Measurements from ENCODE around the gene SUGP1.

Gene SUGP1

GRCh38 chr19:19345232-19345631 is 24.9 kb upstream of the SUGP1 start:
- H3K27ac ChIP-seq: no peak overlapping the region

GRCh38 chr19:19343762-19344161 is 23.5 kb upstream of the SUGP1 start:
- no peak overlapping the region for H3K4me3 ChIP-seq
- no peak overlapping the region for H3K4me2 ChIP-seq
- peaks cover 6 to 79% (median 25%) of the 10 kb centered on the region in 11 experiments; a peak in 17 of 22 replicates for H4K20me1 ChIP-seq
- no peaks in the 10 kb centered on the region for H3K4me1 ChIP-seq
- no peaks in the 10 kb centered on the region for H3K9me3 ChIP-seq (replicated peaks in 1 of 11)
- H3K36me3 ChIP-seq: peaks cover 91 to 99% (median 93%) of the 10 kb centered on the region in 11 experiments
- TF ChIP-seq Cebpa-rat (IDR thresholded peaks at IDR 0.05): no peak
- H3K27ac ChIP-seq: no peak overlapping the region
- H3K9ac ChIP-seq: no peak overlapping the region
- H3K27me3 ChIP-seq: no peaks in the 10 kb centered on the region

More at GRCh38 chr19:19345232-19345631, 24.9 kb upstream of the SUGP1 start:
- peaks cover 95 to 100% (median 98%) of the 10 kb centered on the region in 11 experiments for H3K36me3 ChIP-seq
- H3K4me2 ChIP-seq: no peak overlapping the region
- no peaks in the 10 kb centered on the region for H3K4me1 ChIP-seq
- H4K20me1 ChIP-seq: peaks cover 6 to 79% (median 25%) of the 10 kb centered on the region in 11 experiments; a peak in 17 of 22 replicates
- no peaks in the 10 kb centered on the region for H3K9me3 ChIP-seq (replicated peaks in 1 of 11)
- no peak overlapping the region for H3K9ac ChIP-seq
- TF ChIP-seq Cebpa-rat (IDR thresholded peaks at IDR 0.05): no peak
- H3K4me3 ChIP-seq: no peak overlapping the region
- no peaks in the 10 kb centered on the region for H3K27me3 ChIP-seq

GRCh38 chr19:19343016-19343362 is 22.7 kb upstream of the SUGP1 start:
- Histone ChIP-seq H3K9me3 (replicated peaks in 1 of 11) (no peaks in the 10 kb centered on the region), H4K20me1 (peaks cover 6 to 80% (median 30%) of the 10 kb centered on the region in 11 experiments; a peak in 18 of 22 replicates), H3K4me2 (no peak overlapping the region), H3K36me3 (peaks cover 91 to 99% (median 93%) of the 10 kb centered on the region in 11 experiments), H3K4me1 (no peaks in the 10 kb centered on the region), H3K27me3 (no peaks in the 10 kb centered on the region), H3K4me3 (no peak overlapping the region), H3K9ac (no peak overlapping the region), H3K27ac (no peak overlapping the region)
- no peak for TF ChIP-seq Cebpa-rat (IDR thresholded peaks at IDR 0.05)

GRCh38 chr19:19342086-19343015 is 22.0 kb upstream of the SUGP1 start:
- Histone ChIP-seq H3K4me1 (no peaks in the 10 kb centered on the region), H3K9ac (no peak overlapping the region), H3K27ac (no peak overlapping the region), H4K20me1 (peaks cover 6 to 84% (median 36%) of the 10 kb centered on the region in 11 experiments; a peak in 18 of 22 replicates), H3K36me3 (peaks cover 91 to 99% (median 93%) of the 10 kb centered on the region in 11 experiments), H3K4me2 (no peak overlapping the region), H3K4me3 (no peak overlapping the region), H3K27me3 (no peaks in the 10 kb centered on the region), H3K9me3 (replicated peaks in 1 of 11) (no peaks in the 10 kb centered on the region)
- TF ChIP-seq Cebpa-rat (IDR thresholded peaks at IDR 0.05): no peak

- Histone ChIP-seq H3K27ac (no peak overlapping the region), H3K36me3 (peaks cover 91 to 99% (median 93%) of the 10 kb centered on the region in 11 experiments), H3K4me1 (no peaks in the 10 kb centered on the region)
Measured at GRCh38 chr19:19341026-19341425, 20.7 kb upstream of the SUGP1 start.

GRCh38 chr19:19338082-19338481 is 17.8 kb upstream of the SUGP1 start:
- Histone ChIP-seq H4K20me1 (peaks cover 37 to 89% (median 72%) of the 10 kb centered on the region in 11 experiments), H3K9me3 (replicated peaks in 1 of 11) (no peaks in the 10 kb centered on the region), H3K27me3 (no peaks in the 10 kb centered on the region), H3K9ac (no peak overlapping the region), H3K4me3 (no peak overlapping the region), H3K27ac (no peak overlapping the region), H3K4me2 (no peak overlapping the region), H3K4me1 (no peaks in the 10 kb centered on the region), H3K36me3 (peaks cover 89 to 99% (median 93%) of the 10 kb centered on the region in 11 experiments)
- no peak for TF ChIP-seq Cebpa-rat (IDR thresholded peaks at IDR 0.05)

More at GRCh38 chr19:19341026-19341425, 20.7 kb upstream of the SUGP1 start:
- no peaks in the 10 kb centered on the region for H3K27me3 ChIP-seq
- peaks cover 8 to 88% (median 48%) of the 10 kb centered on the region in 11 experiments; a peak in 19 of 22 replicates for H4K20me1 ChIP-seq
- no peak overlapping the region for H3K4me3 ChIP-seq
- no peak overlapping the region for H3K9ac ChIP-seq
- no peaks in the 10 kb centered on the region for H3K9me3 ChIP-seq (replicated peaks in 1 of 11)
- TF ChIP-seq Cebpa-rat (IDR thresholded peaks at IDR 0.05): no peak
- H3K4me2 ChIP-seq: no peak overlapping the region

- no peak for TF ChIP-seq Cebpa-rat (IDR thresholded peaks at IDR 0.05)
Measured at GRCh38 chr19:19337120-19337519, 16.8 kb upstream of the SUGP1 start.

GRCh38 chr19:19336597-19336996 is 16.3 kb upstream of the SUGP1 start:
- no peaks in the 10 kb centered on the region for H3K27me3 ChIP-seq
- H3K36me3 ChIP-seq: peaks cover 89 to 99% (median 93%) of the 10 kb centered on the region in 11 experiments
- no peaks in the 10 kb centered on the region for H3K9me3 ChIP-seq (replicated peaks in 1 of 11)
- no peaks in the 10 kb centered on the region for H3K4me1 ChIP-seq
- no peak for TF ChIP-seq Cebpa-rat (IDR thresholded peaks at IDR 0.05)
- peaks cover 52 to 89% (median 77%) of the 10 kb centered on the region in 11 experiments for H4K20me1 ChIP-seq
- H3K4me3 ChIP-seq: no peak overlapping the region
- H3K27ac ChIP-seq: no peak overlapping the region
- H3K9ac ChIP-seq: peak overlapping the region in 2 of 11 experiments; percentile 16 to 29; a peak in 3 of 22 replicates
- no peak overlapping the region for H3K4me2 ChIP-seq

More at GRCh38 chr19:19337120-19337519, 16.8 kb upstream of the SUGP1 start:
- Histone ChIP-seq H3K36me3 (peaks cover 89 to 99% (median 93%) of the 10 kb centered on the region in 11 experiments), H3K27ac (no peak overlapping the region), H4K20me1 (peaks cover 47 to 89% (median 75%) of the 10 kb centered on the region in 11 experiments), H3K9ac (no peak overlapping the region), H3K4me1 (no peaks in the 10 kb centered on the region), H3K27me3 (no peaks in the 10 kb centered on the region), H3K9me3 (replicated peaks in 1 of 11) (no peaks in the 10 kb centered on the region), H3K4me2 (no peak overlapping the region), H3K4me3 (no peak overlapping the region)

GRCh38 chr19:19335408-19336158 is 15.3 kb upstream of the SUGP1 start:
- Histone ChIP-seq H3K27me3 (no peaks in the 10 kb centered on the region), H3K4me2 (no peak overlapping the region), H3K36me3 (peaks cover 89 to 99% (median 93%) of the 10 kb centered on the region in 11 experiments), H4K20me1 (peaks cover 55 to 89% (median 79%) of the 10 kb centered on the region in 11 experiments), H3K9ac (peak overlapping the region in 2 of 11 experiments; percentile 18 to 28; a peak in 1 of 22 replicates), H3K4me1 (no peaks in the 10 kb centered on the region), H3K4me3 (no peak overlapping the region), H3K27ac (no peak overlapping the region; a peak in 1 of 22 replicates), H3K9me3 (replicated peaks in 1 of 11) (no peaks in the 10 kb centered on the region)
- TF ChIP-seq Cebpa-rat (IDR thresholded peaks at IDR 0.05): no peak
